ENCODE measurements around the gene QRFPR. TPM values are rescaled to one million over a fixed set of nuclear protein-coding genes. Genes with fewer than 3 reads are reported as not detected.

The QRFPR gene
- total RNA-seq, 1 donor from 2014 or later, result not detected

GRCh38 chr4:121397941-121398601 is 17.3 kb upstream of the QRFPR start:
- Mint-ChIP-seq H3K4me3 (ENCODE audit: low read depth) (no peak overlapping the region), H3K27me3 (no peaks in the 10 kb centered on the region), H3K9me3 (ENCODE audit: low read depth) (no peaks in the 10 kb centered on the region), H3K36me3 (ENCODE audit: insufficient read depth) (no peaks in the 10 kb centered on the region), H3K27ac (no peak overlapping the region), H3K4me1 (ENCODE audit: low read depth) (no peaks in the 10 kb centered on the region)
- TF ChIP-seq CTCF (IDR thresholded peaks at IDR 0.05; ENCODE audit: unreplicated experiment), result no peak
- DNase-seq (ENCODE audit: low spot score, unreplicated experiment), result no peak

DNA sequence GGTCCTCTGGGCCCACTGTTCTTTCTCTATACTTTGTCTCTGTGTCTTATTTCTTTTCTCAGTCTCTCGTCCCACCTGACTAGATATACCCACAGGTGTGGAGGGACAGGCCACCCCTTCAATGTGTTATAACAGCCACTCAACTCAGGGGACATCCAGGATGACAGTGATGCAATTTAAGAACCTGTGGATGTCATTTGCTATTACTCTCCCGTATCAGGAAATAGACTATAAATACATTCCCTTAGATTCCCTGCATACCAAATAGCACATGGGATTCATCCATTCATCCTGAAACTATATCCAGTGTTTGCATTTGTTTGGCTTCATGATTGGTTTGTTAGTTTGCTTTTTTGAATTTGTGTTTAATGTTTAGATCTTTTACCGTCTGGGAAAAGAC is 16.6 kb upstream of the QRFPR start:
- Mint-ChIP-seq H3K4me1 (ENCODE audit: low read depth) (no peaks in the 10 kb centered on the region), H3K4me3 (ENCODE audit: low read depth) (no peak overlapping the region), H3K9me3 (ENCODE audit: low read depth) (no peaks in the 10 kb centered on the region), H3K36me3 (ENCODE audit: insufficient read depth) (no peaks in the 10 kb centered on the region), H3K27me3 (no peaks in the 10 kb centered on the region), H3K27ac (no peak overlapping the region)
- TF ChIP-seq CTCF (IDR thresholded peaks at IDR 0.05; ENCODE audit: unreplicated experiment), result no peak
- DNase-seq (ENCODE audit: low spot score, unreplicated experiment), result no peak

- no peak for DNase-seq (ENCODE audit: low spot score, unreplicated experiment)
- Mint-ChIP-seq H3K4me1 (ENCODE audit: low read depth) (no peaks in the 10 kb centered on the region), H3K9me3 (ENCODE audit: low read depth) (no peaks in the 10 kb centered on the region), H3K27ac (no peak overlapping the region), H3K36me3 (ENCODE audit: insufficient read depth) (no peaks in the 10 kb centered on the region), H3K4me3 (ENCODE audit: low read depth) (no peak overlapping the region), H3K27me3 (no peaks in the 10 kb centered on the region)
- no peak for TF ChIP-seq CTCF (IDR thresholded peaks at IDR 0.05; ENCODE audit: unreplicated experiment)
Measured at GRCh38 chr4:121392426-121393086, 11.7 kb upstream of the QRFPR start.

DNA sequence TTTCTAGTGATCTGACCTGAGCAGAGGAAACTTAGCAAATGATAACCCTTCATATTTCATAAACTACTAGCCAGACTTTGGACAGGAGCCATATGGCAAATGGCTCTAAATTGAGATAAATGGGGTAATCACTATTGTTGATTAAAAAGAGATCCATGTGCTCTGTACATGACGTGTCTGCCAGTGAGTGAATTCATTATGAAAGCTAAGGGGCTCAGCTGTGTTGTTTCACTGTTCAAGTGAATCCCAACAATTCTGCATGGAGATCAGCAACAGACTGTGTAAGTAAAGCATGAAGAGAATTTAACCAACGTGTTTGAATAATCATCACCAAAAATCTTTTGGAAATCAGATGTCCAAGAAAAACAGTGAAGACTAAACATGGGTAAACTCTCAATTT is 9.5 kb upstream of the QRFPR start:
- peaks cover 5% of the 10 kb centered on the region for H3K27me3 Mint-ChIP-seq
- H3K4me1 Mint-ChIP-seq (ENCODE audit: low read depth), result no peaks in the 10 kb centered on the region
- no peaks in the 10 kb centered on the region for H3K36me3 Mint-ChIP-seq (ENCODE audit: insufficient read depth)
- no peak overlapping the region for H3K27ac Mint-ChIP-seq
- H3K4me3 Mint-ChIP-seq (ENCODE audit: low read depth), result no peak overlapping the region
- no peak for DNase-seq (ENCODE audit: low spot score, unreplicated experiment)
- TF ChIP-seq CTCF (IDR thresholded peaks at IDR 0.05; ENCODE audit: unreplicated experiment), result no peak
- no peaks in the 10 kb centered on the region for H3K9me3 Mint-ChIP-seq (ENCODE audit: low read depth)

GRCh38 chr4:121379276-121379675 is 1.5 kb downstream of the QRFPR start:
- TF ChIP-seq CTCF (IDR thresholded peaks at IDR 0.05; ENCODE audit: unreplicated experiment), result no peak
- Mint-ChIP-seq H3K36me3 (ENCODE audit: insufficient read depth) (no peaks in the 10 kb centered on the region), H3K27ac (no peak overlapping the region), H3K4me3 (ENCODE audit: low read depth) (no peak overlapping the region), H3K4me1 (ENCODE audit: low read depth) (peaks cover 4% of the 10 kb centered on the region), H3K9me3 (ENCODE audit: low read depth) (no peaks in the 10 kb centered on the region), H3K27me3 (peaks cover 74% of the 10 kb centered on the region)
- no peak for DNase-seq (ENCODE audit: low spot score, unreplicated experiment)
